ENCODE results near the gene GHDC.

- TF ChIP-seq POLR2A (IDR thresholded peaks at IDR 0.05; ENCODE audit: low read length) = no peak
- no peak for TF ChIP-seq GATA1 (IDR thresholded peaks at IDR 0.05; ENCODE audit: low read depth, low read length)
Measured at GRCh38 chr17:42174126-42174783, 20.0 kb downstream of the GHDC start.

Data from erythroblast (primary cell).